Upper lobe of left lung (tissue), 6 donors: ENCODE results near the gene GUCY2C. TPM values are rescaled to one million over a fixed set of nuclear protein-coding genes. Genes with fewer than 3 reads are reported as not detected.
A peak's percentile ranks its signal among the peaks of the same experiment; 100 is the strongest.

ENCODE experiments used
- ATAC-seq, 2 donors: fragments of 200-7000 bp; cut with Tn5 transposase; one replicate each; pipeline ENCODE4 v1.9.1; 2022; ENCODE audit warnings: mild to moderate bottlenecking in 2 of 2, moderate library complexity in 2 of 2; ENCODE audit not compliant: low FRiP score in 2 of 2
- DNase-seq, 2 donors: peaks; one replicate each; pipeline ENCODE4 v3.0.0-alpha.2; 2019 to 2020
- H3K27ac ChIP-seq, 4 donors: fragments of 200-600 bp; sonication (generic); one replicate each; pipeline ENCODE4 v1.5.1; 2016 to 2019
- H3K27me3 ChIP-seq, 4 donors: fragments of 200-600 bp; sonication (generic); one replicate each; pipeline ENCODE4 v1.5.1; 2017 to 2019
- H3K36me3 ChIP-seq, 4 donors: fragments of 200-600 bp; sonication (generic); one replicate each; pipeline ENCODE4 v1.5.1; 2016 to 2019
- H3K4me1 ChIP-seq, 4 donors: fragments of 200-600 bp; sonication (generic); one replicate each; pipeline ENCODE4 v1.5.1; 2018 to 2019
- H3K4me3 ChIP-seq, 4 donors: fragments of 200-600 bp; sonication (generic); one replicate each; pipeline ENCODE4 v1.5.1; 2017 to 2019; ENCODE audit warnings: mild to moderate bottlenecking in 2 of 4, moderate library complexity in 1 of 4
- H3K9me3 ChIP-seq, 4 donors: fragments of 200-600 bp; sonication (generic); one replicate each; pipeline ENCODE4 v1.5.1; 2018 to 2019
- EP300 ChIP-seq, 4 donors: sonication (generic); formaldehyde crosslinking; IDR thresholded peaks; one replicate each; pipeline ENCODE4 v1.5.1; 2017; ENCODE audit warnings: antibody characterized with exemption in 4 of 4, control low read depth in 2 of 4
- POLR2A ChIP-seq, 4 donors: fragments of 450-650 bp; IDR thresholded peaks; one replicate each; pipeline ENCODE4 v1.5.1; 2016 to 2017; ENCODE audit warnings: antibody characterized with exemption in 4 of 4, mild to moderate bottlenecking in 2 of 4
- POLR2AphosphoS5 ChIP-seq, 2 donors: sonication (generic); formaldehyde crosslinking; IDR thresholded peaks; one replicate each; pipeline ENCODE4 v1.5.1; 2017; ENCODE audit warnings: antibody characterized with exemption in 2 of 2
- WGBS, 2 donors: methylation state at CpG; one replicate each; pipeline ENCODE4 v1.1.5; 2017 to 2018; 5-methylcytosine and 5-hydroxymethylcytosine counted together
- total RNA-seq, 6 donors: library from RNA; depleted of rRNA in 4 of 6; stranded (reverse); fragments of >200 nt in 4 of 6; gene quantifications; one replicate each; pipeline versions ENCODE4 v1.1.0 to v1.2.1, GENCODE V29; 2016 to 2021
- TF ChIP-seq, protein P1 (sequence below), 6 experiments: fragments of 450-650 bp in 4 of 6; fragments of 200-600 bp in 2 of 6; sonication (generic) in 2 of 6; IDR thresholded peaks; one replicate each; pipeline ENCODE4 v1.5.1; 2016 to 2019; ENCODE audit warnings: antibody characterized with exemption in 6 of 6
- donor health status: DM: no; HTN: no; CAD: no; lungs with moderate emphysema.
- donor health status: DM: no; HTN: yes; CAD: no; lungs with severe emphysema.

GUCY2C gene
- total RNA-seq, 6 donors from 2014 or later: 1.0 TPM; not detected in 5

DNA sequence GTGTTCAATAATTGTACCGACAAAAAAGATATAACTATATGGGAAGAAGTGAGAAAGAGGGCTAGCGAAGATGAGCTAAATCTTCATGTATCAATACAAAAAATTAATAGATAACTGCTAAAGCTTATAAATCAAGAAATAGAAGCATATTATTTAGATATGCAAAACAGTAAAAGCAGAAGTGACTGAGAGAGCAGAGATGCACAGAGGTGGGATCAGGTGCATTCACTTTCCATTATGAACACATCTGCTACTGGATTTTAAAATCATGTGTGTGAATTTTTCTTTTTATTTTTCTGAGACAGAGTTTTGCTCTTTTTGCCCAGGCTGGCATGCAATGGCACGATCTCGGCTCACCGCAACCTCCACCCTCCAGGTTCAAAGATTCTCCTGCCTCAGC is 33.4 kb downstream of the GUCY2C start:
- Histone ChIP-seq H3K4me3 (no peak overlapping the region), H3K9me3 (no peaks in the 10 kb centered on the region), H3K4me1 (no peaks in the 10 kb centered on the region), H3K36me3 (no peaks in the 10 kb centered on the region), H3K27me3 (no peaks in the 10 kb centered on the region), H3K27ac (no peak overlapping the region)
- ATAC-seq (no peak), DNase-seq (no peak)
- TF ChIP-seq POLR2AphosphoS5 (IDR thresholded peaks at IDR 0.05) (no peak), POLR2A (IDR thresholded peaks at IDR 0.05) (no peak), EP300 (IDR thresholded peaks at IDR 0.05) (no peak)
- TF ChIP-seq, protein P1, sequence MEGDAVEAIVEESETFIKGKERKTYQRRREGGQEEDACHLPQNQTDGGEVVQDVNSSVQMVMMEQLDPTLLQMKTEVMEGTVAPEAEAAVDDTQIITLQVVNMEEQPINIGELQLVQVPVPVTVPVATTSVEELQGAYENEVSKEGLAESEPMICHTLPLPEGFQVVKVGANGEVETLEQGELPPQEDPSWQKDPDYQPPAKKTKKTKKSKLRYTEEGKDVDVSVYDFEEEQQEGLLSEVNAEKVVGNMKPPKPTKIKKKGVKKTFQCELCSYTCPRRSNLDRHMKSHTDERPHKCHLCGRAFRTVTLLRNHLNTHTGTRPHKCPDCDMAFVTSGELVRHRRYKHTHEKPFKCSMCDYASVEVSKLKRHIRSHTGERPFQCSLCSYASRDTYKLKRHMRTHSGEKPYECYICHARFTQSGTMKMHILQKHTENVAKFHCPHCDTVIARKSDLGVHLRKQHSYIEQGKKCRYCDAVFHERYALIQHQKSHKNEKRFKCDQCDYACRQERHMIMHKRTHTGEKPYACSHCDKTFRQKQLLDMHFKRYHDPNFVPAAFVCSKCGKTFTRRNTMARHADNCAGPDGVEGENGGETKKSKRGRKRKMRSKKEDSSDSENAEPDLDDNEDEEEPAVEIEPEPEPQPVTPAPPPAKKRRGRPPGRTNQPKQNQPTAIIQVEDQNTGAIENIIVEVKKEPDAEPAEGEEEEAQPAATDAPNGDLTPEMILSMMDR (IDR thresholded peaks at IDR 0.05): no peak
- 93 to 97% methylated on average over 5 of the region's 5 CpGs for WGBS, 2 donors

DNA sequence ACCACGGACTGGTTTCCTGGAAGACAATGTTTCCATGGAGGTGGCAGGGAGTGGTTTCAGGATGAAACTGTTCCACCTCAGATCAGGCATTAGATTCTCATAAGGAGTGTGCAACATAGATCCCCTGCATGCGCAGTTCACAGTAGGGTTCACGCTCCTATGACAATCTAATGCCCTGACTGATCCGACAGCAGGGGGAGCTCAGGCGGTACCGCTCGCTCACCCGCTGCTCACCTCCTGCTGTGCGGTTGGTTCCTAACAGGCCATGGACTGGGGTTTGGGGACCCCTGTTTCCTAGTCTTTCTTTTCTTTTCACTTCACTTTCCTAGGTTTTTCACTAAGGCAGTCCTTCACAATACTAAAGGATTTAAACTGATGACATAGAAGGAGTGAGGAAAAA is 39.6 kb downstream of the GUCY2C start:
- ATAC-seq: no peak
- no peaks in the 10 kb centered on the region for H3K36me3 ChIP-seq
- no peak overlapping the region for H3K4me3 ChIP-seq
- H3K9me3 ChIP-seq: no peaks in the 10 kb centered on the region
- DNase-seq: peak in 1 of 2 donors; percentile 25
- WGBS, 2 donors: 92 to 94% methylated on average over 9 of the region's 9 CpGs
- no peaks in the 10 kb centered on the region for H3K4me1 ChIP-seq
- TF ChIP-seq EP300 (IDR thresholded peaks at IDR 0.05) (no peak), POLR2A (IDR thresholded peaks at IDR 0.05) (no peak), POLR2AphosphoS5 (IDR thresholded peaks at IDR 0.05) (no peak)
- TF ChIP-seq, protein P1 (IDR thresholded peaks at IDR 0.05): no peak
- no peaks in the 10 kb centered on the region for H3K27me3 ChIP-seq
- H3K27ac ChIP-seq: no peak overlapping the region

DNA sequence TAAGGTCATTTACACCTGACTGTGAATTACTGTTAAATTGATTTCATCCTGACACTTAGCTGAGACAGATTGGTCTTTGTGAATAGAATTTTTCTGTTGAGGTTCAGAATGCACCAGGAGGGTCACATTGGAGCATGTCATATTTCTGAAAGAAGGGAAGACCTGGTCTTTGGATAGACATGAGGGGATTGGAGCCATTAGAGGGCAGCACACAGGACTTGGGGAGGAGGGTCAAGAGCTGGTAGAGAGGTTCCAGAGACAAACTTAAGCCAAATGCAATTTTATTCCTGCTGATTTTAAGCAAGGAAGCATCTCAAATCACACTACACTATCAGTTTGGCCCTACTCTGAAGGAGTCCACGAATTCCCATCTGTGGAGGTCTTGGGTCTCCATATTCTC is 41.1 kb downstream of the GUCY2C start:
- no peaks in the 10 kb centered on the region for H3K36me3 ChIP-seq
- TF ChIP-seq EP300 (IDR thresholded peaks at IDR 0.05) (no peak), POLR2A (IDR thresholded peaks at IDR 0.05) (no peak), POLR2AphosphoS5 (IDR thresholded peaks at IDR 0.05) (no peak)
- TF ChIP-seq, protein P1 (IDR thresholded peaks at IDR 0.05): no peak
- no peaks in the 10 kb centered on the region for H3K4me1 ChIP-seq
- no peaks in the 10 kb centered on the region for H3K27me3 ChIP-seq
- 76 to 100% methylated on average over 1 of the region's 1 CpG for WGBS, 2 donors
- no peak overlapping the region for H3K27ac ChIP-seq
- DNase-seq (no peak), ATAC-seq (no peak)
- H3K9me3 ChIP-seq: no peaks in the 10 kb centered on the region
- H3K4me3 ChIP-seq: no peak overlapping the region

DNA sequence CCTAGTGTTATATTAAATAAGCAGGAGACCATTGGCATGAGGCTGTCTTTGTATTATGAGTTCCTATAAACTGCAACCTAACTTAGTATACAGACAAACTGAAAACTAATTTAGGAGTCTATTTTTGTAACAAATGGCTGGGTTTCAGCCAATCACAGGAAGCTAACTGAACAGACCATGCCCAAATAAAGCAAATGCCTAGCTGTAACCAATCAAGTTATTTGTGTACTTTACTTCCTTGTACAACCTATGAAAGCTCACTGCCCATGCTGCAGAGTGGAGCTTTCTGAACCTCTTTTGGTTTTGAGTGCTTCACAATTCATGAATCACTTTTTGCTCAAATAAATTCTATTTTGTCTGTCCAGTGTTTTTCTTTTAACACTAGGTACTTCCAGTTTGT is 41.6 kb downstream of the GUCY2C start:
- DNase-seq (no peak), ATAC-seq (no peak)
- Histone ChIP-seq H3K36me3 (no peaks in the 10 kb centered on the region), H3K4me1 (no peaks in the 10 kb centered on the region), H3K9me3 (no peaks in the 10 kb centered on the region), H3K27ac (no peak overlapping the region), H3K27me3 (no peaks in the 10 kb centered on the region), H3K4me3 (no peak overlapping the region)
- TF ChIP-seq POLR2AphosphoS5 (IDR thresholded peaks at IDR 0.05) (no peak), POLR2A (IDR thresholded peaks at IDR 0.05) (no peak), EP300 (IDR thresholded peaks at IDR 0.05) (no peak)
- TF ChIP-seq, protein P1 (IDR thresholded peaks at IDR 0.05): no peak

DNA sequence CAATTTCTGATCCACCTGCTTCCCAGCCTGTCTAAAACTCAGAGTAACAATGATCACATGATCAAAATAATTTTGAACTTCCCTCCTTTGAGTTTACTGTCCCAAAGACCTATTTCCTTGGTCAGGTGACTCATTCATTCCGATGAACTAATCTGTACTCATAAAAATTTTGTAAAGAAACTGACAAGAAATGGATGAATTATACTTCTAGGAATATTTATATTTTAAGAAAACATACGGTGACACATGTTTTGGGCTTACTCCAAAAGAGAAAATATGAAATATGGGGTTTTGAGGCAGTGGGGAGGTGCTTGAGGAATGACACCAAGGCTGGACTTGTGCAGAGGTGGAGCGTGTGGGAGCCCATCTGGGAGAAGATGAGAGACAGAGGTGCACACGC is 42.0 kb downstream of the GUCY2C start:
- 85 to 87% methylated on average over 4 of the region's 4 CpGs for WGBS, 2 donors
- Histone ChIP-seq H3K36me3 (no peaks in the 10 kb centered on the region), H3K4me3 (no peak overlapping the region), H3K27ac (no peak overlapping the region), H3K4me1 (no peaks in the 10 kb centered on the region), H3K9me3 (no peaks in the 10 kb centered on the region), H3K27me3 (no peaks in the 10 kb centered on the region)
- no peak for ATAC-seq
- TF ChIP-seq, protein P1 (IDR thresholded peaks at IDR 0.05): no peak
- TF ChIP-seq POLR2AphosphoS5 (IDR thresholded peaks at IDR 0.05): no peak
- TF ChIP-seq EP300 (IDR thresholded peaks at IDR 0.05): no peak
- TF ChIP-seq POLR2A (IDR thresholded peaks at IDR 0.05): no peak
- no peak for DNase-seq
